Islet precursor cell (in vitro differentiated cells): ENCODE measurements around the gene ADIPOR1.
"Not testable (repeated sequence)": the region's sequence is repeated elsewhere in the genome, so short reads cannot be mapped to it uniquely, and the experiment has no call there.

Experiments
- DNase-seq: peaks from one replicate; pipeline ENCODE4 v3.0.0-alpha.2; 2018

Gene ADIPOR1

DNA sequence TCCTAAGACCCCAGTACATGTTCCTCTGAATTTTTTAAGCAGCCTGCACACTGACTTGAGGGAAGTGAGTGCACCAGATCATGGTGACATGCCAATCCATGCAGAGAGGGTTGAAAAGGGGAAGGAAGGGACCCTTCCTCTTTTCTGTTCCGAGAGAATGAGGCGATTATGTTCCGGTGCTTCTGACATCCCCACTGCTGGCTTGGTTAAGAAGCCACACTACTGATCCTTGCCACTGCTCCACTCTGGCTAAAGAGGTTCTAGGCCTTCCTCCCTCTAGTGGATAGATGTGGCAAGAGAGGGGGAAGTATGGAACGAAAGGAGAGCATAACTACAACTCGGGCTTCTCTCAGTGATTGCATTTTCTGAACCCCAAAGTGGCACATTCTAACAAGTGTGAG, 10.8 kb upstream of the ADIPOR1 start:
- DNase-seq, result peak; percentile 76

DNA sequence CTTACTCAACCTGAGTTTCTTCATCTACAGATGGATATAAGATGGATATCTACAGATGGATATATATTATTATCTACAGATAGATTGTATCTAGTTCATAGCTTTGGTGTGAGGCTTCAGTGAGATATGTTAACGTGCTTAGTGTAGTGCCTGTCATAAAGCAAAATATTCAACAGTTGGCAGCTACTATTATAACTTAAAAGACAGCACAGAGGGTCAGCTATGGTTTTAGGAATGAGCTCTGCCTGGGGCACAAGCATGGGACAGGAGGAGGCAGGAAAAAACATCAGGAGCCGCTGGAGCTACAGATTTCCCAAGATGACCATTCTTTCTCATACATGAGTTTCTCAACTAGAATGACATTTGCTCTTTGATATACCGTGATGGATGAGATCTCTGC, 10.2 kb upstream of the ADIPOR1 start:
- DNase-seq, result no peak

DNA sequence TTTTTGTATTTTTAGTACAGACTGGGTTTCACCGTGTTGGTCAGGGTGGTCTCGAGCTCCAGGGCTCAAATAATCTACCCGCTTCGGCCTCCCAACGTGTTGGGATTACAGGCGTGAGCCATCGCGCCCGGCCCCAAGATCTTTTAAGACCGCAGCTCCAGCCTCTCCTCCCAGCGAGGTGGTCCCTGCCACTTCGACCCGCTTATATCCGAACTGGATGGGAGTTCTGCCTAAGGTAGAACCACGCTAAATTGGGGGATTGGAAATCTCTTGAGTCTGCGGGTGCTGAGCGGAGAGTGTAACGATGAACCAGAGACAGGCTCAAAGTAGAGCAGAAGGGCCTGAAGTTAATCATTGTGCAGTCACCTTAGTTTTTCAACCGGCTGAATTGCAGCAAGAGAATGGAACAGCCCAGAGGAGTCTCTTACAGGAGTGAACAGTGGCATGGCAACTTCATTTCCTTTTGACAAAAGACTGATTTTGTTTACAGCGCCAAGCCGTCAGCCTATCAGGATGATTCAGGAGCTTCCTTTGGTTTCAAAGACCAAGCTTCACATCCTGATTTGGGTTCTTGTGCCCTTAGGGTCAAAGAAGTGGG, 9.7 kb upstream of the ADIPOR1 start:
- no peak for DNase-seq

DNA sequence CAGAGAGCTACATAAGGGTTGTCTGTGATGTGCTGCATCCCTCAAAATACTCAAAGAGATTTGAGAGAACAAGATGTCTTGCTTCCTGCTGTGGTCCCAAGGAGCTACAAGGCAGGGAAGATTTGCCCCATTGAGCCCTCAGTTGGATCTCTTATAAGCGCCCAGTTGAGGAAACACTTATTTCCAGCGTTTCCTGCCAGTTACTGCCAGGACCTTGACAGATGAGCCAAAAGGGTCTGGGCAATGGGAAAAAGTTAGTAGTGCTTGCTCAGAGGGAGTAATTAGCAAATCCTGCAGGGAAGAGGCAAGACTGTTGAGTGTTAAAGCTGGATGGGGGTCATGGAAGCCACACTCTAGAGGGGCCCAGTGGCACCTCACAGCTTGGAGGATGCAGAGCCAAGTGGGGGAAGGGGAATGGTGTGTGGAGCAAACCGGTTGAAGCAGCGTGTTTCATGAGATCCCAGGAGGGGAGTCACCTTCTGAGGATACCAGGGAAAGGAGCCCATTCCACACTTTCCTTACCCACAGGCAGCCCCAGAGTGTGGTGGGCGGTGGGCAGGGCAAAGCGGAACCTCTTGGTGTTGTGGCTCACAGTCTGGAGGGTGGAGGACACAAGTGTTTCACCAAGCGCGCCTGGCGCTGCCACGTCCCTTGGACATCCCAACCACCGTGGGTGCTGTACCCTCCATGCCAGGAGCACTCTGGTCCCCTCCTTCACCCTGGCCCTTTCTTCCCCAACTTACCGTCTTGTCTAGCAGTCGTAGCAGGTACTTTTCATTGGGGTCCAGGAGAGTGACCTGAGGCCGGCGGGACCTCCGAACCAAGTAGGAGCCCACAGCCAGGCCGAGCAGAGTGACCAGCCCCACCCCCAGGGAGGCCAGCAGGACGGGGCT, 8.1 kb upstream of the ADIPOR1 start:
- DNase-seq, result no peak

DNA sequence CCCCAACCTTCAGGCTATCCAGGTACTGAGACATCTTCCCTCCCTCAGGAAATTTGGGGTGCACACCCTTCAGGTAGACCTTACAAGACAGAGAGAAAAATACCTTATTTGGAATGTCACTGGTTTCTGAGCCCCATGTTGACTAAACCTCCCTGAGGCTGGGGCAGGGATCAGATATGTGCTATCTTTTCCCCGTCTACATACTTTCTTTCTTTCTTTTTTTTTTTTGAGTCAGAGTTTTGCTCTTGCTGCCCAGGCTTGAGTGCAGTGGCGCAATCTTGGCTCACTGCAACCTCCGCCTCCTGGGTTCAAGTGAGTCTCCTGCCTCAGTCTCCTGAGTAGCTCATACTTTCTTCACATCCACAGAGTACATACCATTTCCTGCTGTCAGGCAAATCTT, 7.3 kb upstream of the ADIPOR1 start:
- no peak for DNase-seq

DNA sequence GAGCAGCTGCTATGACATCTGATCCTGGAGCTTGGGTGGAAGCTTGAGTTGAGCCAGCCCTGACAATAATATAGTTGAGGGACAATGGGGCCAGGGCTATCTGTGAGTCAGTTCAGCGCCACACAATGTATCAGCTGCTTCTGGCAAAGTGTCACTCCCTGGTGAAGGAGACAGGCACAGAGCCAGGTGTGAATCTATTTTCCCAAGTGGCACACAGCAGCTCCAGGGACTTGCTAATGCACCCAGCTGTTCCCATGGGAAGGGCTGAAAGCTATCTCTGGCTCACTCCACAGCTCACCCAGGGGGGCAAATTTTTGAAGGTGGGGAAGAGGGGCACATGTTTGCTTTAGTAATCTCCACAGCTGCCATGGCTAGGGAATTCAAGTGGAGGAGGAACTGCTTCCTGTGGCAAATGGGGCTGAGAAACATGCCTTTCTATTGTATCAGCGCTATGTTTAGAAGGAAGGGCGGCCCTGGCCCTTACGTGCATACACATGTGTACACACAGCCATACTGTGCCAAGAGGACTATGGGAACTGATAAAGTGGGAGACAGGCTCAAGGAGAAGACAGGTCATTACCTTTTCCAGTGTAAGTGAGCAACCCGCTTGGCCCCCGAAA, 6.8 kb upstream of the ADIPOR1 start:
- DNase-seq, result no peak

DNA sequence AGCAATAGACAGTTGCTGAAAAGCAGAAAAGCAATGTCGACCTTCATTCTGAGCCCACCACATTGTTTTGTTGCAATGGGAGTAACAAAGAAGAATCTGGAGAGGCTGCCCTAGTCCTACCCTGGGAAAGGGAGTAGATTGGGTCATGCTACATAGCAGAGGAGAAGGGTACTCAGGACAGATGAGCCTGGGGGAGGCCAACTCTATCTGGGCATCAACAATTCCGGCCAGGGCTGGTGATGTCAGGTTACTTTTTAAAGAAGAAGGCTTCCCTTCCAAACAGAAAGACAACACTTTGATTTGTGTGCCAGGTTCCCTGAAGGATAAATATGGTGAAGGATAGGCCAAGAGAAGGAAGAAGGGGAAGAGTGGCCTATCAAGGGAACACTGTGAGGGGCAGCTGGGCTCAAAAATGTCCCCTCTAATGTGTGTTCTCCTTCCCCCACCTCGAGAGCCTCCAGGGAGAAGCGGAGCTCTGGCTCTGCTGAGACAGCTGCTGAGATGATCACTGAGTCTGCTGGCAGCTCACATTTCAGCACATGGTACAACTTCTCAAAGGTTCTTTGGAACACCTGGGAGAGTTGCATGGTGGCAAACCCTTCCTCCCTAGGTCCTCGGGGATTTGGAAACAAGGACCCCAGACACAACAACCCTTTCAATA, 3.2 kb upstream of the ADIPOR1 start:
- no peak for DNase-seq

DNA sequence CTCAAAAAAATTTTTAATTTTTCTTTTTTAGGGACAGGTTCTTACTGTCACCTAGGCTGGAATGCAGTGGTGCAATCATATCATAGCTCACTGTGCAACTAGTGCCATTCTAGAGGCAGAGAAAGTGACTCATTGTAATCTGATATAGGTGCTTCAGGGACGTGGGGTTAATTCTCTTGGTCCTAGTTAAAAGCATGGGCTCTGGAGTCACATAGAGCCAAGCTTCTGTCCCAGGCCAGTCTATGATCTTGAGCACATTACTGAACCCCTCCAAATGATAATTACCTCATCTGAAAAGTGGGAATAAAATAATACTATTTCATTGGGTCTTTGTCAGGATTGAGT, 1.1 kb upstream of the ADIPOR1 start:
- DNase-seq, result no peak

DNA sequence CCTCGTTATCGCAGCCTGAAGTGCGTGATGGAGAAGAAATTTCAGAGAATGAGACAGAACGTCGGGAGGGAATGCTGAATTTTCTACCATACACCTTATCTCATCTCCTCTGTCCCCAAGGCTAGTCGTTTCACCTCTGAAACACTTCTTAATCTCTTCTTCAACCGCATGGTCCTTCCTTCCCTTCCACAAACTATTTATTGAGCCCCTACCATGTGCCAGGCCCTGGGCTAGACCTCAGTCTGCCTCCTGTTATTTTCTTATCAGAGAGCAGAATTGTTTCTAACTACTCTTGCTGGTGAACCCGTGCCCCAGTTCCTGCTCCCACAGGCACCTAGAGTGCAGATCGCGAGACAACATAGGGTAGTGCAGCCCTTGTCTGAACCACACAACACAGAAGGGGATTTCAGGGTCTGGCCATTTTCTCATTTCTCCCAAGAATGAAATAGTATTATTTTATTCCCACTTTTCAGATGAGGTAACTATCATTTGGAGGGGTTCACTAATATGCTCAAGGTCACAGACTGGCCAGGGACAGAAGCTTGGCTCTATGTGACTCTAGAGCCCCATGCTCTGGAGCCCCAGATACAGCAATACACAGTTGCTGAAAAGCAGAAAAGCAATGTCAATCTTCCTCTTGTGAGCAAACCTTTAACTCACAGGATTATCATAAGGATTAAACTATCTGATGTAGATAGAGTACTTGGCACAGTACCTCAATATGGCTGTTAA, 598 bp upstream of the ADIPOR1 start:
- DNase-seq, result no peak

DNA sequence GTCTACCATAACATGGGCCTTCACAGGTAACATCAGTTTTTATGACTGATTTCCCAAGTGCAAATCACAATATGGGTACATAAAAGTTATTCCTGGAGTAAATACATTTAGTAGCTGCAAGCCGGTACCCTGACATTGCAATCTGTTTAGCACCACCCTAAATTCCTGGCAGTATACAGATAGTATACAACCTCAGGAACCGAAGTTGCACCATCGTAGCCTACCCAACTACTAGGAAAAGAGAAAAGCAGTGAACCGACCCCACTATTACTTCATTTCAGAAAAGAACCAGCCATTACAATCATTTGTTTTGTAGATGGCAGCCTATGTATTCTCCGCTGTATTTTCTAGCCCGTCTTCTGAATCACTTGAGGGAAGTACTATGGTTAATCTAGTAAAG, 1.1 kb downstream of the ADIPOR1 start:
- DNase-seq, result no peak

DNA sequence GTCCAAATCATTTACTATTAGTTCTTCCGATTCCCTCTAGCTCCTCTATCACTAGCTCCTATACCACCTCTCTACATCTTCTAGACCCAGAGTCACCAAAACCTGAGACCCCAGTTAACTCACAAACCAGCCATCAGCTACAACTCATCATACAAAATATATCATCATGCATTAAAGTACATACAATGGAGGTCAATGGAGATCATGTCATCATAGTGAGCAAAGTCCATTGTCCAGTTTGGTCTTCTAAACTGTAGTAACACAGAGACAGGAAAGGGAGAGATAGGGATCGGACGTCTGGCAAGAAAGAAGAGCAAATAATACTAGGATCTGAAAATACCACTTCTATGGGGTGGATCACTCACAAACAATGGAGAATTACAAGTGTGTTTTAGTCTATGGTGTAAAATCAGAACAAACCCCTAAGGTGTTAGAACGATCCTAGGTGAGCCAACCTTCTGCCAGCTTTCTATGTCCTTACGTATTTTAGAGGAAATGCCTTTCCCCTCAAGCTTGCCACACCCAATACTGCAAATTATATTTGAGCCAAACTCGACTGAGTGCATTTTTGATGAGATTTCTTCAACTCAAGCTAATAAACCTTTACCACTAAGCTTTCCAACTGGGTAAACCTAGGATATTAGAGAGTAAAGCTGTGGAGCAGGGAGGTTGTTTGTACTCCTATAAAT, 3.9 kb downstream of the ADIPOR1 start:
- DNase-seq, result no peak

DNA sequence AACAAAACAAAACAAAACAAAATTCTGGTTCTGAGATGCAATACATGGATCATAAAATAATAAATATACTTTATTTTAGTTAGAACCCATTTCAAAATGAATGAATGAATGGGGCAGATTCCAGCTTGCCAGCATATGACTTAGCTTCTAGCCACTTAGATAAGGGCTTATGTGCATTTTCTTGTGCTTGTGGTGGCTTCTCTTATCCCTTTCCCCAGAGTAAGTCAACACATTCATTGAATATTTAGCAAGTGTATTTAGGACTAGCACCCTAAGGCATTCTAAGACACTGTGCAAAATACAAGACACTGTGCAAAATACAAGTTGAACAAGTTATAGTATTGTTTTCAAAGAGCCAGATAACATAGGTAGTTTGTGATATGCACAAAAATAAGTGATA, 4.7 kb downstream of the ADIPOR1 start:
- no peak for DNase-seq

DNA sequence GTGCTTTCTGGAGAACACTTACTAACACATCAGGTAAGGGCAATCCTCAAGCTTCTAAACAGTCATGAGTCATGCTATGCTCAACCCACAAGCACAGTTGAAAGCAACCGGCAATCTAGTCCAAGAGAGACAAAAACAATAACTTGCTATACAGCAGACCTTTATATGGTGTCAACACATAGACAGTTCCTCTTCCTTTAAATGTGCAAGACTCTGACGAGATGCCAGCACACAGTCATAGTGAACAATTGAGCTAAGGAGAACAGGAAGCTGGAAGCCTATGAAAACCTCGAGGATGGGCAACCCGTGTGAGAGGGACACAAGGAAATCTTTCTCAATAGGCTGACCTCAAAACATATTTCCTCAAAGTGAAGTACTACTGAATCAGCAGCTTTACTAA, 5.3 kb downstream of the ADIPOR1 start:
- DNase-seq, result no peak

DNA sequence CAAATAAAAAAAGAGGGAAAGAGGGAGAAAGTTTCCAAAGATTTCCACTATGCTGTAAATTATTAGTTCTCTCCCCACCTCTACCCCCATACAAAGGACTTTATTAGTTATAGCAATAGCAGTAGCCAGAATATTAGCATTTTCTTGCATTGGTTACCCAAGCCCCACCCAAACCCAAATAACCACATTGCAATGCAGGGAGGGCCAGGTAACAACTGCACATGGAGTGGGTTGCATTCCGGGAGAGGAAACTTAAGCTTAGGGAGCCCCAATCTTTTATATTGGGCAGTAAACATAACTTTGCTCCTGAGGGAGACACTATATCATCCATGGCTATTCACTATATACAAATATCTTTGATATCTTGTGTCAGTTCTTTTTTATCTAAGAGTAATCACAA, 6.0 kb downstream of the ADIPOR1 start:
- no peak for DNase-seq

DNA sequence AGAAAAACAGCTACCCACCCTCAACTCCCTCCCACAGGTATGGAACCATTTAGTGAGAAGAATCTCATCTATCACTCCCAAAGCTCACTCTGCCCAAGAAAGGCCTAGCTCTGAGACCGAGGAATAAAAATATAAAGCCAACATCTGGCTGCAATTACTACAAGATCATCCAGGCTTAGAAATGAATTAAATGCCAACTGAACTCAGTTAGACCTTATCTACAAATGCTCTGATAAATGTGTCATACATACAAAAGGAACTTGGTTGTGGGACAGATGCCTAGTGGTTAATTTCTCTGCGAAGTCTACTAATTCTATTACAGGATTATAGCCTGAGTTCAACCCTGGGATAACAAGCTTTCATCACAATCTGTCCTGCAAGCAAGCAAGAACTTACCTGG, 6.7 kb downstream of the ADIPOR1 start:
- no peak for DNase-seq

DNA sequence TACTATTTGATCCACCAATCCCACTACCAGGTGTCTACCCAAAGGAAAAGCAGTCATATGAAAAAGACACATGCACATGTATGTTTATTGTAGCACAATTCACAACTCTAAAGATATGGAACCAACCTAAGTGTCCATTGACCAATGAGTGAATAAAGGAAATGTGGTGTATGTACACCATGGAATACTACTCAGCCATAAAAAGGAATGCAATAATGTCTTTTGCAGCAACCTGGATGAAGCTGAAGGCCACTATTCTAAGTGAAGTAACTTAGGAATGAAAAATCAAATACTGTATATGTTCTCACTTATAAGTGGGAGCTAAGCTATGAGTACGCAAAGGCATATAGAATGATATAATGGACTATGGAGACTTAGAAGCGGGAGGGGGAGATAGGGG, 12.6 kb downstream of the ADIPOR1 start:
- no peak for DNase-seq

DNA sequence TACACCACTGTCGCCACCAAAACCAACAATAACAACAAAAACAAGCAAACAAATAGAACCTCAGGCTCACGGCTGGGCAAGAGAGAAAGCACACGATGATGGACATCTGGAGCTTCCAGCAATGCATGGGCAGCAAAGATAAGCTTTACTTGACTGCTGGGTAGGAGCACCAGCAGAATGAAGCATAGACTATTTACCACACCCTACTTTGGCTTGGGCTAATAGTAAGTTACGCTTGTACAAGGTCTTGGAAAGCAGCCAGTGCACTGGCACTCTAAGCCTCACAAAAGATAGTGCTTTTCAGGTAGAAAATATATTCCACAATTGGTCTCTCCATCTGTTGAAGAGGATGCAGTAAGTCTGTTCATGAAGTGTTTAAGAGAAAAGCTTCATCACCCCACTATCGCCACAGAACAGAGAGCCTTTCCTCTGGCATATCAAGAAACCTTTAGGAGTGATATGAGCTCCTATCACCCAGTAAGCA, 13.6 kb downstream of the ADIPOR1 start:
- no peak for DNase-seq

DNA sequence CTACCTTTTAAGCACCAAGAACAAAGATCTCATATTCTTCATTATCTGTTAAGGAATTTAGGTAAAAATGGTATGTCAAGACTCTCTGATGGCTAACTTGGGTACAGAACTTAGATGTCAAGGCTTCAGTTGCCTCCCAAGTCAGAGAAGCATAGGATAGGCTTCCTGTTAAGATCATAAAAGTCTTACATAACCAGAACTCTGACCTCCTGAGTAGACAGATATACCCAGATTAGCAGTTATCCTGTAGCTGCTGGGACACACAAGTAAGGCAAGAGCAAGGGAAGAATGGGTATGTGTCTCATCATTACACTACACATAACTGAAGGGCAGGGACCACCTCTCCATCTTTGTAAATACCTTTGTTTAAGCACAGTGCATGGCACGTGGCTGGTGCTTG, 15.7 kb downstream of the ADIPOR1 start:
- no peak for DNase-seq

DNA sequence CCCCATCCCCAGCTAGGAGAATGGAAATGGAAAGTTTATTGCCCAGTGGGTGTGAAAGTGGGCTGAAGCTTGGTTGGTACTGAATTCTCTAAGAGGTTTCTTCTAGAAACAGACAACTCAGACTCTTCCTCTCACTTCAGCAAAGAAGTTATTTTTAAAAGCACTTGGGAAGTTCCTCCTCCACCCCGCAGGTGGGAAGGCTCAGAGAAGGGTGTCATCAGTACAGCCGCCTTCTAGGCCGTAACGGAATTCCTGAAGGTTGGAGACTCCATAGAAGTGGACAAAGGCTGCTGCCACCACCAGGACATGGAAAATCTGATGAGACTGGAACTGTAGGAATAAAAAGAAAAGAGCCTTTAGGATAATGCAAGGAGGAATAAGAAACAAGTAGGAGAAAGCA, 16.7 kb downstream of the ADIPOR1 start:
- DNase-seq, result no peak

DNA sequence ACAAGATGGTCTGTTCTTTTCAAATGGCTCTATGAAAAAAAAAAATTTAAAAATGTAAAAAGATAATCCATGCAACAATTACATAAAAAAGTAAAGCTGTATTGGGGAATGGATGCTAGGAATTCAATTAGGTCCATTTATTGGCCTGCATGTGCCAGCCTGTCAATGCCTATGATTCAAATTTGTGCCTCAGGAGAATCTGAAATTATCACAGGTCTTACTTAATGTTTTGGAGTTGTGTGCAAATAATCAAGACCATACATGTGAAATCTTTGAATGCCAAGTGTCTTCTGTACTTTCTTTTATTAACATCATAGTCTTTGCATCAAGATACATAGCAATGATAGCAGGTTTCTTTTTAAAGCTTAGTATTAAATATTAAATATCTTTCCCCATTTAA, 17.6 kb downstream of the ADIPOR1 start:
- DNase-seq, result no peak

DNA sequence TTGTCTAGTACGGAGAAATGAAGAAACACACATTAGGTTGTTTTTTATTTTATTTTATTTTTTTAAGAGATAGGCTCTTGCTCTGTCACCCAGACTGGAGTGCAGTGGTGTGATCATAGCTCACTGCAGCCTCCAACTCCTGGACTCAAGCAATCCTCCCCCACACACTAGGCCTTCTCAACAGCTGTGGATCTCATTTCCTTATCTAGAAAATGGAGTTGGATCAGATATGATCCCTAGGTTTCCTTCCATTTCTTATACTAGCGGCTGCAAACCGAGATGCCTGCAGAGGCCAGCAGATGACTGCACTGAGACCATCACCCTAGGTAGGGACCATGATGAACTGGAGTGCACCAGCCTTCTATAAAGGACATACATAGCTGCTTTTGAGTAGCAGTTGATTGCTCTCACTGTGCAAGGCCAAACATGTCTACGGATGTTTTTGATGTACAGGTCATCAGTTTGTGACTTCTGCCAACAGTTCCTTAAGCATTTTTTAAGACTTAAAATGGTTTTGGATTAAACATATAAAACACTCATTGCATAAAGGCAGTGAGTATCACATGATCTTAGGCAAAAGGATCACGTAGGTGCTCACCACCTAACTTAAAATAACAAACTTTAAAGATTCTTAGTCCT, 19.7 kb downstream of the ADIPOR1 start:
- DNase-seq, result no peak

DNA sequence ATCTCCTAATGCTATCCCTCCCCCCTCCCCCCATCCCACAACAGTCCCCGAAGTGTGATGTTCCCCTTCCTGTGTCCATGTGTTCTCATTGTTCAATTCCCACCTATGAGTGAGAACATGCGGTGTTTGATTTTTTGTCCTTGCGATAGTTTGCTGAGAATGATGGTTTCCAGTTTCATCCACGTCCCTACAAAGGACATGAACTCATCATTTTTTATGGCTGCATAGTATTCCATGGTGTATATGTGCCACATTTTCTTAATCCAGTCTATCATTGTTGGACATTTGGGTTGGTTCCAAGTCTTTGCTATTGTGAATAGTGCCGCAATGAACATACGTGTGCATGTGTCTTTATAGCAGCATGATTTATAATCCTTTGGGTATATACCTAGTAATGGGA, 21.7 kb downstream of the ADIPOR1 start:
- DNase-seq, result not testable (repeated sequence)
